HG02938 (cell line): ENCODE results near the gene PIN4.
A peak's percentile ranks its signal among the peaks of the same experiment; 100 is the strongest.
"Not testable (repeated sequence)": the region's sequence is repeated elsewhere in the genome, so short reads cannot be mapped to it uniquely, and the experiment has no call there.

Experiments
- ATAC-seq: cut with Tn5 transposase; IDR thresholded peaks from one replicate; pipeline ENCODE4 v1.9.1; 2021; ENCODE audit warnings: mild to moderate bottlenecking, moderate library complexity; ENCODE audit not compliant: unreplicated experiment

The PIN4 gene

GRCh38 chrX:72181178-72182125 lies at the start of gene PIN4:
Gene PIN4, plus strand, starts transcription at chrX:72181757. Its CDS starts 29 bp downstream, at chrX:72181786.
- ATAC-seq: peak; percentile 98

GRCh38 chrX:72132456-72132855 lies 49.1 kb upstream of the PIN4 start:
- ATAC-seq: no peak

- ATAC-seq: no peak
Measured at GRCh38 chrX:72133851-72134546, 47.6 kb upstream of the PIN4 start.

- ATAC-seq: no peak
Measured at GRCh38 chrX:72137846-72138495, 43.6 kb upstream of the PIN4 start.

- ATAC-seq: no peak
Measured at GRCh38 chrX:72139538-72139937, 42.0 kb upstream of the PIN4 start.

- ATAC-seq: peak; percentile 79
Measured at GRCh38 chrX:72141372-72142004, 40.1 kb upstream of the PIN4 start.

GRCh38 chrX:72142094-72142793 lies 39.3 kb upstream of the PIN4 start:
- ATAC-seq: no peak

GRCh38 chrX:72142794-72143608 lies 38.6 kb upstream of the PIN4 start:
- ATAC-seq: no peak

- no peak for ATAC-seq
Measured at GRCh38 chrX:72143609-72143907, 38.0 kb upstream of the PIN4 start.

GRCh38 chrX:72145181-72145580 lies 36.4 kb upstream of the PIN4 start:
- no peak for ATAC-seq

- no peak for ATAC-seq
Measured at GRCh38 chrX:72146527-72146926, 35.0 kb upstream of the PIN4 start.

- ATAC-seq: no peak
Measured at GRCh38 chrX:72158773-72159172, 22.8 kb upstream of the PIN4 start.

GRCh38 chrX:72159769-72160168 lies 21.8 kb upstream of the PIN4 start:
- no peak for ATAC-seq

- no peak for ATAC-seq
Measured at GRCh38 chrX:72165551-72165950, 16.0 kb upstream of the PIN4 start.

GRCh38 chrX:72169008-72169728 lies 12.4 kb upstream of the PIN4 start:
- ATAC-seq: no peak

- ATAC-seq: not testable (repeated sequence)
Measured at GRCh38 chrX:72176289-72176688, 5.3 kb upstream of the PIN4 start.

- ATAC-seq: no peak
Measured at GRCh38 chrX:72176981-72177380, 4.6 kb upstream of the PIN4 start.

- ATAC-seq: no peak
Measured at GRCh38 chrX:72180539-72180938, 1.0 kb upstream of the PIN4 start.

GRCh38 chrX:72182924-72183323 lies 1.4 kb downstream of the PIN4 start:
- no peak for ATAC-seq
